ENCODE measurements around the gene EML6. TPM values are rescaled to one million over a fixed set of nuclear protein-coding genes. Genes with fewer than 3 reads are reported as not detected.
A peak's percentile ranks its signal among the peaks of the same experiment; 100 is the strongest.

Gene EML6
- total RNA-seq, 4 donors from 2014 or later, result 2.3 to 15.1 (median 4.1) TPM

- Histone ChIP-seq H3K4me3 (no peak overlapping the region), H3K4me1 (peaks cover 11% of the 10 kb centered on the region), H3K27ac (peak overlapping the region; percentile 3), H3K27me3 (no peaks in the 10 kb centered on the region), H3K36me3 (no peaks in the 10 kb centered on the region), H3K9me3 (no peaks in the 10 kb centered on the region)
- TF ChIP-seq POLR2A (IDR thresholded peaks at IDR 0.05), result no peak
- TF ChIP-seq EP300 (IDR thresholded peaks at IDR 0.05), result no peak
- no peak for TF ChIP-seq POLR2AphosphoS5 (IDR thresholded peaks at IDR 0.05)
- TF ChIP-seq, protein P1, sequence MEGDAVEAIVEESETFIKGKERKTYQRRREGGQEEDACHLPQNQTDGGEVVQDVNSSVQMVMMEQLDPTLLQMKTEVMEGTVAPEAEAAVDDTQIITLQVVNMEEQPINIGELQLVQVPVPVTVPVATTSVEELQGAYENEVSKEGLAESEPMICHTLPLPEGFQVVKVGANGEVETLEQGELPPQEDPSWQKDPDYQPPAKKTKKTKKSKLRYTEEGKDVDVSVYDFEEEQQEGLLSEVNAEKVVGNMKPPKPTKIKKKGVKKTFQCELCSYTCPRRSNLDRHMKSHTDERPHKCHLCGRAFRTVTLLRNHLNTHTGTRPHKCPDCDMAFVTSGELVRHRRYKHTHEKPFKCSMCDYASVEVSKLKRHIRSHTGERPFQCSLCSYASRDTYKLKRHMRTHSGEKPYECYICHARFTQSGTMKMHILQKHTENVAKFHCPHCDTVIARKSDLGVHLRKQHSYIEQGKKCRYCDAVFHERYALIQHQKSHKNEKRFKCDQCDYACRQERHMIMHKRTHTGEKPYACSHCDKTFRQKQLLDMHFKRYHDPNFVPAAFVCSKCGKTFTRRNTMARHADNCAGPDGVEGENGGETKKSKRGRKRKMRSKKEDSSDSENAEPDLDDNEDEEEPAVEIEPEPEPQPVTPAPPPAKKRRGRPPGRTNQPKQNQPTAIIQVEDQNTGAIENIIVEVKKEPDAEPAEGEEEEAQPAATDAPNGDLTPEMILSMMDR (IDR thresholded peaks at IDR 0.05), result no peak
- no peak for DNase-seq (ENCODE audit: low spot score in 2 of 2)
- WGBS, result 68% methylated on average over 4 of the region's 4 CpGs
Measured at GRCh38 chr2:54928719-54929118, 205.3 kb downstream of the EML6 start.

GRCh38 chr2:54931473-54931872 lies 208.0 kb downstream of the EML6 start:
- 87% methylated on average over 6 of the region's 6 CpGs for WGBS
- no peaks in the 10 kb centered on the region for H3K36me3 ChIP-seq
- TF ChIP-seq POLR2A (IDR thresholded peaks at IDR 0.05), result no peak
- no peak for TF ChIP-seq EP300 (IDR thresholded peaks at IDR 0.05)
- TF ChIP-seq POLR2AphosphoS5 (IDR thresholded peaks at IDR 0.05), result no peak
- TF ChIP-seq, protein P1 (IDR thresholded peaks at IDR 0.05), result no peak

GRCh38 chr2:54935389-54935788 lies 211.9 kb downstream of the EML6 start:
- no peak for DNase-seq (ENCODE audit: low spot score in 2 of 2)
- 86% methylated on average over 4 of the region's 4 CpGs for WGBS
- Histone ChIP-seq H3K27me3 (no peaks in the 10 kb centered on the region), H3K4me3 (no peak overlapping the region), H3K4me1 (no peaks in the 10 kb centered on the region), H3K36me3 (no peaks in the 10 kb centered on the region), H3K27ac (no peak overlapping the region), H3K9me3 (peaks cover 6% of the 10 kb centered on the region)
- TF ChIP-seq, protein P1 (IDR thresholded peaks at IDR 0.05), result no peak
- no peak for TF ChIP-seq POLR2A (IDR thresholded peaks at IDR 0.05)
- TF ChIP-seq EP300 (IDR thresholded peaks at IDR 0.05), result no peak
- TF ChIP-seq POLR2AphosphoS5 (IDR thresholded peaks at IDR 0.05), result no peak

More at GRCh38 chr2:54931473-54931872, 208.0 kb downstream of the EML6 start:
- no peak for DNase-seq (ENCODE audit: low spot score in 2 of 2)
- Histone ChIP-seq H3K27ac (no peak overlapping the region), H3K27me3 (no peaks in the 10 kb centered on the region), H3K9me3 (no peaks in the 10 kb centered on the region), H3K4me3 (no peak overlapping the region), H3K4me1 (peaks cover 11% of the 10 kb centered on the region)

DNA sequence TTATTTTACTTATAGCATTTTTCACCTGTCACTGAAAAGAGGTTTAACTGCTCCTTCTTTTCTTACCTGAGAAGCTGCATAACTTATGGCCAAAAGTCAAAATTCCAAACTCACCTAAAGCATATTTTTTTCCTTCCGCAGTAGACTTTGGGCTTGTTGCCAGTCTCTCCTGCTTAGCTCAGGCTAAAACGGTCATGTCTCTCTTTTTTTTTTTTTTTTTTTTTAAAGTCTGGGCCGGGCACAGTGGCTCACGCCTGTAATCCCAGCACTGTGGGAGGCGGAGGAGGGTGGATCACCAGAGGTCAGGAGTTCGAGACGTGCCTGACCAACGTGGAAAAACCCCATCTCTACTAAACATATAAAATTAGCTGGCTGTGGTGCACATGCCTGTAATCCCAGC lies 213.3 kb downstream of the EML6 start:
- no peak overlapping the region for H3K27ac ChIP-seq
- WGBS, result 78% methylated on average over 8 of the region's 8 CpGs
- no peak for DNase-seq (ENCODE audit: low spot score in 2 of 2)

DNA sequence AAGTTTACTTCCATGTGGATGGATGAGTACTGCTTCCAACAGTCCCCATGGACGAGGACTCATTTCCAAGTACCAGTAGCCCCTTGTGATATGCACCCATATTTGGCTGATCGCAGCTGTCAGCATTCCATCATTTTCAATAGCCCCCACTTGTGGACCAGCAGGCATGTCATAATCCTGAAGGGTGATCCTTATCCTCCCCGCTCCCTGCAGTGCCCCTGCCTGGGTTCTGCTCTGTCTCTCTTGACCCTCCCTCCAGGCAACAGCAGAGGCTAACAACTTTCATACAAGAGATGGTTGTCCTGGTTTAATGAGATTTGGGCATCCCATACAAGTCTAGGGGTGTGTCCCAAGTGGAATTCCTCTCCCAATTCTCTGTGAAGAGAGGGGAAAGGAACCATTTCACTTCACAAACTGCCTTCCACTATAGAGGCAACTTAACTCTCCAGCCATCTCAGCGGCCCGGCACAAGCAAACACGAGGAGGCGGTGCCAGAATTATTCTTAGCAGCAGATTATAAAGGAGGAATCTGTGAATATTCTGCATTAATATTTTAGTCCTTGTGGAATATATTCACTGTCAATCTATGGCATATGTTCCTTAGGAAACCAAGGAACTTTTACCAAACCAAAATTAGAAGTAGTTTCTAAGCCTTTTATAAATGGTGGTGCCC lies 216.1 kb downstream of the EML6 start:
- no peaks in the 10 kb centered on the region for H3K4me1 ChIP-seq
- DNase-seq (ENCODE audit: low spot score in 2 of 2), result no peak
- 94% methylated on average over 7 of the region's 7 CpGs for WGBS
- peaks cover 6% of the 10 kb centered on the region for H3K9me3 ChIP-seq
- no peak overlapping the region for H3K4me3 ChIP-seq
- H3K27ac ChIP-seq, result no peak overlapping the region
- TF ChIP-seq, protein P1 (IDR thresholded peaks at IDR 0.05), result no peak
- TF ChIP-seq POLR2A (IDR thresholded peaks at IDR 0.05) (no peak), EP300 (IDR thresholded peaks at IDR 0.05) (no peak), POLR2AphosphoS5 (IDR thresholded peaks at IDR 0.05) (no peak)
- H3K27me3 ChIP-seq, result no peaks in the 10 kb centered on the region
- H3K36me3 ChIP-seq, result no peaks in the 10 kb centered on the region

More for the DNA sequence above, 213.3 kb downstream of the EML6 start:
- Histone ChIP-seq H3K4me3 (no peak overlapping the region), H3K36me3 (no peaks in the 10 kb centered on the region), H3K9me3 (peaks cover 6% of the 10 kb centered on the region), H3K27me3 (no peaks in the 10 kb centered on the region), H3K4me1 (no peaks in the 10 kb centered on the region)
- TF ChIP-seq POLR2AphosphoS5 (IDR thresholded peaks at IDR 0.05), result no peak
